ENCODE results near the gene DSC2.
"Not testable (repeated sequence)": the region's sequence is repeated elsewhere in the genome, so short reads cannot be mapped to it uniquely, and the experiment has no call there.

DSC2 gene

DNA sequence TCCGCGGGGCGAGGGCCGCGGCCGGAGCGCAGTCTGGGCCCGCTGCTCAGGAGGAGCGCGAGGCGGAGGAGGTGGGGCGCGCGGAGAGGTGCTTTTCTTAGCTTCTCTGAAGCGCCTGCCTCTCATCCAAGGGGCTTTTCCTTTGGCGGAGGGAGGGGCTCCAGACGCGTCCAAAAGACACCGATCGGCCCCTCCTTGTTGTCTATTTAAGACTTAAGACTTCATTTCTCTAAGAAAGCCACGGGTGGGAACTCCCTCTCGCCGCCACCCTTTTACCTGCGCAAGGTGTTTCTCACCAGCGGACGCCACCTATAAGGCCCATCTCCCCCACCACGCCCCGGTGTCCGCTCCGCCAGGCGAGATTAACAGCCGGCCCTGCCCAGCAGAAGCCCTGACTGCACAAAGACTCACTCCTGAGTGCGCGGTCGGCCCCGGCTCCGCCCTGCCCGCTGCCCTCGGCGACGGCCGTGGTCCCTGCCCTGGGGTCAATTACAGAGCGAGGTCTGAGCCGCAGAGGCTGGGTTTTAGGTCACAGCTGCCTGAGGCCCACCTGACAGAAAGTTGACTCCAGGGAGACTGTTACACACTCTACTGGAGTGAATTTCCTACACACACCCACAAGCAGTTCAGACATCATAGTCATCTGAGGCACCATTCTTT lies at the start of gene DSC2:
TSS of gene DSC2 (minus strand) at position 397 of the 660 bp plus-strand sequence. CDS start 450 bp downstream, outside the sequence.
- H3K36me3 ChIP-seq (ENCODE audit: control insufficient read depth, low read depth, low read length): no peaks in the 10 kb centered on the region
- no peaks in the 10 kb centered on the region for H3K9me3 ChIP-seq (ENCODE audit: control insufficient read depth, low read depth, low read length)
- peak within 1 kb of the TSS; percentile 91 for H3K9ac ChIP-seq (ENCODE audit: low read length)
- peak within 1 kb of the TSS; percentile 88 for H3K4me3 ChIP-seq (ENCODE audit: low read length)
- peak within 1 kb of the TSS; percentile 68 for H3K27ac ChIP-seq (ENCODE audit: low read length)
- peaks cover 21% of the 10 kb centered on the region for H3K4me1 ChIP-seq (ENCODE audit: control insufficient read depth, low read depth, low read length)
- H3K27me3 ChIP-seq (ENCODE audit: control insufficient read depth, insufficient read depth, low read length): no peaks in the 10 kb centered on the region

DNA sequence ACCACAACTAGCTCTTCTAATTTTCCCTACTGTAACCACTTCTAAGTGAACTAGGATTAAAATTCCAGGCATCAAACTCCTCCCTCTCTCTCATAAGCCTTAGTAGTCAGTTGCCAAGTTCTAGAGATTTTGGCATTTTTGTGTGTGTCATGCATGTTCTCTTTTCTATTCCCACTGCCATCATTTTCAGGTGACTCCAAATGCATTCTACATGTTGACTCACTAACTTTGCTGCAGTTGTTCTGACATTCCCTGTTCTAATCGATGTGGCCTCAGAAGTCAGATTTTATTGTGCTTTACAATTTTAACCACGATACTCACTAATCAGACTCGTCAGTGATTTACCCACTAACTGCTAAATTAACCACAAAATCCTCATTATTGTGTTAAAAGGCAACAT lies 47.1 kb upstream of the DSC2 start:
- H3K4me3 ChIP-seq (ENCODE audit: low read length): no peak overlapping the region
- H3K36me3 ChIP-seq (ENCODE audit: control insufficient read depth, low read depth, low read length): no peaks in the 10 kb centered on the region
- H3K9me3 ChIP-seq (ENCODE audit: control insufficient read depth, low read depth, low read length): no peaks in the 10 kb centered on the region
- H3K9ac ChIP-seq (ENCODE audit: low read length): no peak overlapping the region
- no peak overlapping the region for H3K27ac ChIP-seq (ENCODE audit: low read length)
- H3K4me1 ChIP-seq (ENCODE audit: control insufficient read depth, low read depth, low read length): no peaks in the 10 kb centered on the region
- no peaks in the 10 kb centered on the region for H3K27me3 ChIP-seq (ENCODE audit: control insufficient read depth, insufficient read depth, low read length)

DNA sequence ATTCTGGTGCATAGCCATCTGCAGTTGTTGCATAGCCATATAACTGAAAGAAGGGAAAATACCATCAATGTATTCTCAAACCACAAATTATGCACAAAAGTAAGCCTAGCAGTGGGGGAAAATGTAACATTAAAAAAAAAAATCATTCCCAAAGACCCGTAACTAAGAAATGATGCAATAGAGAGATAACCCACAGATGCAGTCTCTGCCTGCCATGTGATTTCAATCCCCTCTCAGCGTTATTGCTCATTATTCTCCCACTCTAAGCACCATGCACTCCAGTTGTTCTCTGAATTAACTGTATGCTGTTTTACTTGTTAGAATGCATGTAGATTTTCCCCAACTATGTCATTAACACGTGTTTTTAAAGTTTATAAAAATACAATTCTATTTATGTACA lies 46.4 kb upstream of the DSC2 start:
- Histone ChIP-seq H3K27ac (ENCODE audit: low read length) (no peak overlapping the region), H3K4me3 (ENCODE audit: low read length) (no peak overlapping the region), H3K9me3 (ENCODE audit: control insufficient read depth, low read depth, low read length) (no peaks in the 10 kb centered on the region), H3K36me3 (ENCODE audit: control insufficient read depth, low read depth, low read length) (no peaks in the 10 kb centered on the region), H3K9ac (ENCODE audit: low read length) (no peak overlapping the region), H3K27me3 (ENCODE audit: control insufficient read depth, insufficient read depth, low read length) (no peaks in the 10 kb centered on the region), H3K4me1 (ENCODE audit: control insufficient read depth, low read depth, low read length) (no peaks in the 10 kb centered on the region)

DNA sequence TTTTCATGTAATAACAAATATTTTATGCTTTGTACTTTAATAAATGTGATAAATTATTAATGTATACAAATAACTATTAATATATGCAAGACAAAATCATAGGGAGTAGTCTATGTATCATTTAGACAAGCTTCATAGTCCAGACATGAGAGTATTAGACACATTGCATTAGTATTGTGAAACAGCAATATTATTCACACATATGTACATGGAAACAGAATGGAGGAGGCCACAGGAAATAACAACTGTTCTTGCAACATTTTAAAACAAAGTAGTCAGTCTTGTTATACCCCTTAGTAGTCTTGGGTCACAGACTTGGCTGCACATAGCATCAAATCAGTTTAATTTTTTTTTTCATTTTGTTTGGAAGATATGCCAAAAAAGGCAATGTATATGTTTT lies 44.6 kb upstream of the DSC2 start:
- Histone ChIP-seq H3K36me3 (ENCODE audit: control insufficient read depth, low read depth, low read length) (no peaks in the 10 kb centered on the region), H3K27me3 (ENCODE audit: control insufficient read depth, insufficient read depth, low read length) (no peaks in the 10 kb centered on the region), H3K27ac (ENCODE audit: low read length) (no peak overlapping the region)

DNA sequence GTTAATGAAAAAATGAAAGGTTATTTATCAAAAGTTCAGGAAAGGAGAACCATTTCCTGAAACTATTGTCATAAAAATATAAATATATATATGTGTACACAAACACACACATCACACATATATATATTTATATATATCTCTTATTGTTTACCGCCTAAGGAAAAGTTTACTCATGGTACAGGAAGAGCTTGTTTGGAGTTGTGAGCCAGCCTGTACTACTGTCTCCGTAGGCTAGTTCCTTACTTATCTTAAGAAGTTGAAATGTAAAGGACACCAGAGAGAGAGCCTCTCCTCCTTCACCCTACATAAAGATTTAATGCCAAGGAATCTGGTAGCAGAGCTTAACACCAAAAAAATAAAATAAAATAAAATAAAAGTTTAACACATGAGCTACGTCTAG lies 40.8 kb upstream of the DSC2 start:
- Histone ChIP-seq H3K27me3 (ENCODE audit: control insufficient read depth, insufficient read depth, low read length) (no peaks in the 10 kb centered on the region), H3K9ac (ENCODE audit: low read length) (no peak overlapping the region)

More for the DNA sequence above, 44.6 kb upstream of the DSC2 start:
- Histone ChIP-seq H3K9me3 (ENCODE audit: control insufficient read depth, low read depth, low read length) (no peaks in the 10 kb centered on the region), H3K9ac (ENCODE audit: low read length) (no peak overlapping the region), H3K4me3 (ENCODE audit: low read length) (no peak overlapping the region), H3K4me1 (ENCODE audit: control insufficient read depth, low read depth, low read length) (no peaks in the 10 kb centered on the region)

DNA sequence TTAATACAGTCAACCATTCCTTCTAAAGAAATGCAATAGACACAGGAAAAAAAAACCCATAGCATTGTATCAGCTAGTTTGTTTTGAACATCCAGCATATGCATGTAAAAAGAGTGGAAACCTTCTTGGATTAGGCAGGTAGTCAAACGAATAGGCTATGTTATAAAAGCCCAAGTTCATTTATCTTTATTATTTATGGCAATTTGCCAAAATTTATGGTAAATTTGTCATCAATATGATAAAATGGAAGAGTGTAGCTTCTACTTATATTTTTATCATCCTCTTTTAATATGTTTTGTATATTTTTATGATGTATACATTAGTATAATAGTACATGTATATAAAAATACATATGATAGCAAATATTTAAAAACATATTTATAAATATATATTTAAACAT lies 36.5 kb upstream of the DSC2 start:
- no peak overlapping the region for H3K27ac ChIP-seq (ENCODE audit: low read length)

More for the DNA sequence above, 40.8 kb upstream of the DSC2 start:
- H3K27ac ChIP-seq (ENCODE audit: low read length): no peak overlapping the region
- H3K4me3 ChIP-seq (ENCODE audit: low read length): no peak overlapping the region
- H3K36me3 ChIP-seq (ENCODE audit: control insufficient read depth, low read depth, low read length): no peaks in the 10 kb centered on the region
- H3K4me1 ChIP-seq (ENCODE audit: control insufficient read depth, low read depth, low read length): no peaks in the 10 kb centered on the region
- no peaks in the 10 kb centered on the region for H3K9me3 ChIP-seq (ENCODE audit: control insufficient read depth, low read depth, low read length)

DNA sequence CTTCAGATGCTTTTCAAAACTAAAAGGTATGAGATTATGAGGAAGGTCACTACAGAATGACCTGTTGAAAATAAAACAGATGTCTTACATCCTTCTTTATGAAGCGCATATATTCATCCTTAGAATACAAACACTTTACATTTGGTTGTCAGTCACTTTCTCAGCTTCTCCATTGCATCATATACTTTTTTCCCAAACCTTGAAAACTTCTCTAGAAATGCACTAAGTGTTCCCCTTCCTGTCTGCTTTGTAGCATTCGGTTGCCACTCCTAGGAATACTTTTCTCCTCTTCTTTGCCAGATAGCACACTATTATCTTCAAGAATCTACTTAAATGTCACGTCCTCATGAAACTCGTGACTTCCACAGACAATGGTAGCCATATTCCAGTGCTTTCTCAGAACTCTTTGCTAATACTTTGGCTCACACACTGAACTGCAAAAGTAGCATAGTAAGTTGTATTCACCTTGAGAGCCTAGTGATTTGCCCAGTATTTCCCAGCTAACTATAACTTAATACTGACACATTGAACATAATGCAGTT lies 32.8 kb upstream of the DSC2 start:
- Histone ChIP-seq H3K4me1 (ENCODE audit: control insufficient read depth, low read depth, low read length) (no peaks in the 10 kb centered on the region), H3K36me3 (ENCODE audit: control insufficient read depth, low read depth, low read length) (no peaks in the 10 kb centered on the region), H3K4me3 (ENCODE audit: low read length) (no peak overlapping the region), H3K27me3 (ENCODE audit: control insufficient read depth, insufficient read depth, low read length) (no peaks in the 10 kb centered on the region), H3K9me3 (ENCODE audit: control insufficient read depth, low read depth, low read length) (no peaks in the 10 kb centered on the region), H3K27ac (ENCODE audit: low read length) (no peak overlapping the region), H3K9ac (ENCODE audit: low read length) (no peak overlapping the region)

More for the DNA sequence above, 36.5 kb upstream of the DSC2 start:
- no peak overlapping the region for H3K9ac ChIP-seq (ENCODE audit: low read length)
- H3K36me3 ChIP-seq (ENCODE audit: control insufficient read depth, low read depth, low read length): no peaks in the 10 kb centered on the region
- no peaks in the 10 kb centered on the region for H3K4me1 ChIP-seq (ENCODE audit: control insufficient read depth, low read depth, low read length)
- no peaks in the 10 kb centered on the region for H3K9me3 ChIP-seq (ENCODE audit: control insufficient read depth, low read depth, low read length)
- H3K27me3 ChIP-seq (ENCODE audit: control insufficient read depth, insufficient read depth, low read length): no peaks in the 10 kb centered on the region
- no peak overlapping the region for H3K4me3 ChIP-seq (ENCODE audit: low read length)

DNA sequence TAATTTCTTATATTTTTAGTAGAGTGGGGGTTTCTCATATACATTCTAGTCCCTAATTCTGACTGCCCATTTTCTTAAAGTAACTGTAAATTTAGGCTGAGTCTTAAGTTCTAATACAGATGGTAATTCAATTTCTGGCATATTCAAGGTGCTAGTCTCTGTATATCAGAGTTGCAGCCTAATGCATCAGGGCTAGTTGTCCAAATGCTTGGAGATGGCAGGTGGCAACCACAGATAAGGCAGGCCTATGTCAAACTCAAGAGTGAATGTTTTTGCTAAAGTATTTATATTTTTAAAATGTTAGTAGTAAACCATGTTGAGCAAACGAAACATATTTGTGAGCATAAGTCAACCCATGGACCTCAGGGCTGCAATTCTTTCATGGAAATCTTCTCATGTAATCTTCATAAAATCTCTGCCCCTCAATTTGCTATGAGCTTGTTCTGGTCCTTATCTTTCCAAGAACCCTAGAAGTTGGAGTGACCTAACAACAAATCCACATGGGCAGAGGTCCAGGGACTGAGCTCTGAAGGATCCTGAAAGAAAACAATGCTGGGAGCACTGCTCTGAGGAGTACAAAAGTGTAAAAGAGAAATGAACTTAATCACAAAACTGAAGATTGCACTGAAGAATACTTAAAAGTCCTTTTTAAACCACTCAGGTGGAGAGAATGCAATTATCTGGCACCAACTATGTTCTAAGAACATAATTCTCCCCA lies 27.3 kb upstream of the DSC2 start:
- Histone ChIP-seq H3K9me3 (ENCODE audit: control insufficient read depth, low read depth, low read length) (no peaks in the 10 kb centered on the region), H3K9ac (ENCODE audit: low read length) (no peak overlapping the region), H3K27ac (ENCODE audit: low read length) (no peak overlapping the region), H3K27me3 (ENCODE audit: control insufficient read depth, insufficient read depth, low read length) (no peaks in the 10 kb centered on the region), H3K4me3 (ENCODE audit: low read length) (no peak overlapping the region), H3K36me3 (ENCODE audit: control insufficient read depth, low read depth, low read length) (no peaks in the 10 kb centered on the region), H3K4me1 (ENCODE audit: control insufficient read depth, low read depth, low read length) (no peaks in the 10 kb centered on the region)

DNA sequence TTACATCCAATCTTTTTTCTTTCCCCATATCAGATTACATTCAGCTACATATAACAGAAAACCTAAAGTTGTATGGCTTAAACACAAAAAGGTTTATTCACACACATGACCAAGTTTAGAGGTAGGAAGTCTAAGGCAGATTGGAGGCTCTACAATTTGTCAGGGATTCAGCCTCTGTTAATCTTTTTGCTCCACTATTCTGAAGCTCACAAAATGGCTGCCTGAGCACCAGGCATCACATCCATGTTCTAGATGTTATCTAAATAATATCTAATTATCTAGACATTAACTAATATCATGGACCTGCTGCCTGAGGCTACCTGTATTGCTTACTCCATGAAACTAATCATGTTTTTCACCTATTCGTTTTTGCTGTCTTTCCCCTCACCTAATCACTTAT lies 23.7 kb upstream of the DSC2 start:
- Histone ChIP-seq H3K36me3 (ENCODE audit: control insufficient read depth, low read depth, low read length) (no peaks in the 10 kb centered on the region), H3K4me1 (ENCODE audit: control insufficient read depth, low read depth, low read length) (no peaks in the 10 kb centered on the region), H3K9ac (ENCODE audit: low read length) (no peak overlapping the region), H3K27me3 (ENCODE audit: control insufficient read depth, insufficient read depth, low read length) (no peaks in the 10 kb centered on the region), H3K27ac (ENCODE audit: low read length) (no peak overlapping the region), H3K4me3 (ENCODE audit: low read length) (no peak overlapping the region), H3K9me3 (ENCODE audit: control insufficient read depth, low read depth, low read length) (no peaks in the 10 kb centered on the region)

DNA sequence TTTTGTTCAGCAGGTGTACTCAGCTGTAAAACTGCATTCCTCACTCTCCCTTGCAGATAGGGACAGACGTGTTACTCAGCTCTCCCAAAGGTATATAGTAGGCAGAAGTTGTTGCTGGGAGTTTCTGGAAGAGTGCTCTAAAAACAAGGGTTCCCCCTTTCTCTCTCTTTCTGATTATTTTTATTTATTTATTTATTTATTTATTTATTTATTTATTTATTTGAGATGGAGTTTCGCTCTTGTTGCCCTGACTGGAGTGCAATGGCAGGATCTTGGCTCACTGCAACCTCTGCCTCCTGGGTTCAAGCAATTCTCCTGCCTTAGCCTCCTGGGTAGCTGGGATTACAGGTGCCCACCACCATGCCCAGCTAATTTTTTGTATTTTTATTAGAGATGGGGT lies 20.9 kb upstream of the DSC2 start:
- H3K36me3 ChIP-seq (ENCODE audit: control insufficient read depth, low read depth, low read length); H3K27ac ChIP-seq (ENCODE audit: low read length); H3K4me3 ChIP-seq (ENCODE audit: low read length); H3K9ac ChIP-seq (ENCODE audit: low read length); H3K27me3 ChIP-seq (ENCODE audit: control insufficient read depth, insufficient read depth, low read length); H3K9me3 ChIP-seq (ENCODE audit: control insufficient read depth, low read depth, low read length): not testable (repeated sequence)
- peaks cover 13% of the 10 kb centered on the region for H3K4me1 ChIP-seq (ENCODE audit: control insufficient read depth, low read depth, low read length)

DNA sequence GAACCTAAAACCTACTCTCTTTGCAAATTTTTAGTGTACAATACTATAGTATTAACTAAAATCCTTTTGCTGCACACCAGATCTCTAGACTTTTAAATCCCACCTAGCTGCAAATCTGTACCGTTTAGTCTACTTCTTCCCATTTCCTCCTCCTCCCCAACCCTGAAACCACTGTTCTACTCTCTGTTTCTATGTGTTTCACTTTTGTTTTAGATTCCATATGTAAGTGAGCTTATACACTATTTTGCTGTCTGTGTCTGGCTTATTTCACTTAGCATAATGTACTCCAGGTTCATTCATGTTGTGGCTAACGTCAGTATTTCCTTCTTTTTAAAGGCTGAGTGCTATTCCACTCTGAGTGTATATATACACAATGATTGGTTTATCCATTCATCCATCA lies 18.4 kb upstream of the DSC2 start:
- H3K27me3 ChIP-seq (ENCODE audit: control insufficient read depth, insufficient read depth, low read length): no peaks in the 10 kb centered on the region
- H3K27ac ChIP-seq (ENCODE audit: low read length): no peak overlapping the region
- H3K4me1 ChIP-seq (ENCODE audit: control insufficient read depth, low read depth, low read length): peaks cover 13% of the 10 kb centered on the region
- no peaks in the 10 kb centered on the region for H3K36me3 ChIP-seq (ENCODE audit: control insufficient read depth, low read depth, low read length)
- H3K9ac ChIP-seq (ENCODE audit: low read length): no peak overlapping the region
- no peak overlapping the region for H3K4me3 ChIP-seq (ENCODE audit: low read length)
- no peaks in the 10 kb centered on the region for H3K9me3 ChIP-seq (ENCODE audit: control insufficient read depth, low read depth, low read length)
